22Rv1 (cell line): ENCODE results near the gene SPSB3.

Source experiments
- H3K27ac ChIP-seq: fragments of 450-650 bp; 2 replicates; pipeline ENCODE4 v1.5.1; 2017
- CTCF ChIP-seq: fragments of 450-650 bp; IDR thresholded peaks from 2 replicates; pipeline ENCODE4 v1.5.1; 2017; ENCODE audit warnings: mild to moderate bottlenecking
- ZFX ChIP-seq: fragments of 450-650 bp; IDR thresholded peaks from 2 replicates; pipeline ENCODE4 v1.6.1; 2017; ENCODE audit warnings: antibody characterized with exemption, borderline replicate concordance

SPSB3 gene

GRCh38 chr16:1776991-1777374, 5.4 kb downstream of the SPSB3 start:
- H3K27ac ChIP-seq: peak overlapping the region; percentile 93
- no peak for TF ChIP-seq CTCF
- TF ChIP-seq ZFX: no peak

GRCh38 chr16:1776672-1776955, 5.8 kb downstream of the SPSB3 start:
- no peak for TF ChIP-seq CTCF
- no peak for TF ChIP-seq ZFX
- H3K27ac ChIP-seq: peak overlapping the region; percentile 93

GRCh38 chr16:1775846-1776671, 6.3 kb downstream of the SPSB3 start:
- no peak for TF ChIP-seq ZFX
- peak overlapping the region; percentile 97 for H3K27ac ChIP-seq

GRCh38 chr16:1775006-1775845, 7.1 kb downstream of the SPSB3 start:
- peak overlapping the region; percentile 97; the same call in 1 of the 2 replicates for H3K27ac ChIP-seq
- TF ChIP-seq ZFX (no peak), CTCF (no peak)

GRCh38 chr16:1774448-1774780, 8.0 kb downstream of the SPSB3 start:
- peak overlapping the region; percentile 97 for H3K27ac ChIP-seq
- no peak for TF ChIP-seq ZFX
- TF ChIP-seq CTCF: no peak

GRCh38 chr16:1773703-1774447, 8.5 kb downstream of the SPSB3 start:
- peak; percentile 72 for TF ChIP-seq CTCF
- TF ChIP-seq ZFX: no peak
- peak overlapping the region; percentile 97 for H3K27ac ChIP-seq

DNA sequence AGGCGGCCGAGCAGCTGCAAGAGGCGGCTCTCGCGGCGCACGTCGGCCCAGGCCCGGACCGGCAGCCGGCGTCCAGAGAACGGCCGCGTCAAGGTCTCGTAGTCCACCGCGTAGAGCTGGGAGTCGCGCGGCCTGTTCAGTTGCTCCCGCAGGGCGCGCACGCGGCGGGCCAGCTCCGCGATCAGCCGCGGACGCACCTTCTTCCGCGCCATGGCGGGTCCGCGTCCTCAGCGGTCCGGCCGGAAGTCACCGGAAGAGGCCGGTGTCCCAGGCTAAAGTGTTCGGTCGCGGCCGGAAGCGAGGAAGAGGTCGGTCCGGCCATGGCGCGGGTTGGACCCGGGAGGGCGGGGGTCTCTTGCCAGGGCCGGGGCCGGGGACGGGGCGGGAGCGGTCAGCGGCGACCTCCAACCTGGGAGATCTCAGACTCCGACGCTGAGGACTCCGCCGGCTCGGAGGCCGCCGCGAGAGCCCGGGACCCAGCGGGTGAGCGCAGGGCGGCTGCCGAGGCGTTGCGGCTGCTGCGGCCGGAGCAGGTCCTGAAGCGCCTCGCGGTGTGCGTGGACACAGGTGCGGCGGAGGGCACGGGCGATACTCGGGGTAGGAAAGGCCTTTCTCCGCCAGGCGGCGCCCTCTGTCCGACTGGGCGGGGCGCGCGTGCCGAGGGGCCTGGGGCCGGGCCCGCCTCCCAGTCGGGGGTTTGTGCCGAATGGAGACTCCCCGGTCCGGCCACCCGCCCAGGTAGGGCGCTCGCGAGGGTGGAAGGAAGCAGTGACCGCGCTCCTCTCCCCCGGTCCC, 9.3 kb downstream of the SPSB3 start, which contains the start of gene MRPS34:
MRPS34 (minus strand) TSS at position 227 of the 795 bp plus-strand sequence; CDS start at position 212, 15 bp downstream.
- peak within 1 kb of the TSS; percentile 97 for H3K27ac ChIP-seq
- no peak for TF ChIP-seq ZFX
- TF ChIP-seq CTCF: peak; percentile 94
